Neural cell (in vitro differentiated cells): Measurements from ENCODE around the gene MRPS34. TPM values are rescaled to one million over a fixed set of nuclear protein-coding genes. Genes with fewer than 3 reads are reported as not detected.

Source experiments
- H2AFZ ChIP-seq: fragments of 200-600, 300-800 bp; sonication (generic), shearing (Covaris generic); 2 replicates; pipeline ENCODE4 v1.6.0; 2014; ENCODE audit warnings: low read depth, mild to moderate bottlenecking, antibody characterized with exemption, low read length, moderate library complexity
- H3F3A ChIP-seq: fragments of 200-600 bp; shearing (Covaris generic); 2 replicates; pipeline ENCODE4 v1.6.1; 2016; ENCODE audit warnings: mild to moderate bottlenecking, moderate library complexity, mixed read lengths, antibody characterized with exemption, low read length; ENCODE audit not compliant: insufficient read depth, poor library complexity, severe bottlenecking
- H3K27ac ChIP-seq: fragments of 200-600, 300-800 bp; sonication (generic), shearing (Covaris generic); 2 replicates; pipeline ENCODE4 v1.5.1; 2014; ENCODE audit warnings: mild to moderate bottlenecking, low read length, moderate library complexity
- H3K27me3 ChIP-seq: fragments of 300-800, 200-600 bp; sonication (generic), shearing (Covaris generic); 2 replicates; pipeline ENCODE4 v1.6.0; 2014; ENCODE audit warnings: mild to moderate bottlenecking, low read depth, low read length, moderate library complexity; ENCODE audit not compliant: insufficient read depth
- H3K36me3 ChIP-seq: fragments of 300-800, 200-600 bp; sonication (generic), shearing (Covaris generic); 2 replicates; pipeline ENCODE4 v1.5.1; 2014; ENCODE audit warnings: mild to moderate bottlenecking, antibody characterized with exemption, low read length, moderate library complexity; ENCODE audit not compliant: insufficient read depth
- H3K4me2 ChIP-seq: fragments of 300-800, 200-600 bp; sonication (generic), shearing (Covaris generic); 2 replicates; pipeline ENCODE4 v1.6.0; 2014; ENCODE audit warnings: mild to moderate bottlenecking, low read length
- H3K4me3 ChIP-seq: fragments of 300-800, 200-600 bp; sonication (generic), shearing (Covaris generic); 2 replicates; pipeline ENCODE4 v1.5.1; 2014; ENCODE audit warnings: mild to moderate bottlenecking, low read length, moderate library complexity
- H3K79me2 ChIP-seq: fragments of 200-600 bp; shearing (Covaris generic); replicated peaks from 2 replicates; pipeline ENCODE4 v1.6.0; 2014; ENCODE audit warnings: mild to moderate bottlenecking, low read length, moderate library complexity; ENCODE audit not compliant: insufficient read depth
- H3K9ac ChIP-seq: fragments of 300-800, 200-600 bp; sonication (generic), shearing (Covaris generic); 2 replicates; pipeline ENCODE4 v1.6.1; 2016; ENCODE audit warnings: mild to moderate bottlenecking, low read length, mixed read lengths
- H3K9me2 ChIP-seq: fragments of 200-600 bp; shearing (Covaris generic); 2 replicates; pipeline ENCODE4 v1.6.1; 2016; ENCODE audit warnings: mild to moderate bottlenecking, low read length, mixed read lengths; ENCODE audit not compliant: insufficient read depth
- H3K9me3 ChIP-seq: fragments of 200-600, 300-800 bp; sonication (generic), shearing (Covaris generic); 2 replicates; pipeline ENCODE4 v1.6.1; 2016; ENCODE audit warnings: mild to moderate bottlenecking, mixed run types, low read length, moderate library complexity, mixed read lengths
- H4K20me1 ChIP-seq: fragments of 200-600 bp; shearing (Covaris generic); 2 replicates; pipeline ENCODE4 v1.6.1; 2016; ENCODE audit warnings: mild to moderate bottlenecking, mixed run types; ENCODE audit not compliant: insufficient read depth
- CTCF ChIP-seq: fragments of 450-650 bp; IDR thresholded peaks from 2 replicates; pipeline ENCODE4 v1.5.1; 2014; ENCODE audit warnings: antibody characterized with exemption, mild to moderate bottlenecking, moderate library complexity; ENCODE audit not compliant: poor library complexity, severe bottlenecking
- EP300 ChIP-seq: fragments of 450-650 bp; conservative IDR thresholded peaks from 2 replicates; pipeline ENCODE4 v1.6.1; 2014; ENCODE audit warnings: antibody characterized with exemption, mild to moderate bottlenecking, moderate library complexity; ENCODE audit not compliant: poor library complexity, severe bottlenecking
- EZH2 ChIP-seq: fragments of 200-600, 300-800 bp; shearing (Covaris generic), sonication (generic); IDR thresholded peaks from 2 replicates; pipeline ENCODE4 v1.6.1; 2014; ENCODE audit warnings: antibody characterized with exemption, low read length, borderline replicate concordance, mild to moderate bottlenecking; ENCODE audit not compliant: insufficient read depth, poor library complexity, severe bottlenecking
- MXI1 ChIP-seq: fragments of 450-650 bp; conservative IDR thresholded peaks from 2 replicates; pipeline ENCODE4 v1.6.1; 2014; ENCODE audit warnings: antibody characterized with exemption, mild to moderate bottlenecking; ENCODE audit not compliant: poor library complexity, severe bottlenecking
- POLR2AphosphoS5 ChIP-seq: IDR thresholded peaks from 2 replicates; pipeline ENCODE4 v1.6.1; 2012
- RAD21 ChIP-seq: fragments of 450-650 bp; conservative IDR thresholded peaks from 2 replicates; pipeline ENCODE4 v1.6.1; 2014; ENCODE audit warnings: antibody characterized with exemption, mild to moderate bottlenecking, moderate library complexity
- REST ChIP-seq: IDR thresholded peaks from 2 replicates; pipeline ENCODE4 v1.6.1; 2012; ENCODE audit warnings: borderline replicate concordance
- SMC3 ChIP-seq: fragments of 450-650 bp; conservative IDR thresholded peaks from 2 replicates; pipeline ENCODE4 v1.6.1; 2014; ENCODE audit warnings: antibody characterized with exemption, mild to moderate bottlenecking, moderate library complexity; ENCODE audit not compliant: poor library complexity
- TAF1 ChIP-seq: IDR thresholded peaks from 2 replicates; pipeline ENCODE4 v1.6.1; 2012; ENCODE audit warnings: low read depth
- polyA plus RNA-seq: library from polyadenylated mRNA; depleted of rRNA; stranded (reverse); fragments of >200 nt; gene quantifications from 2 replicates; pipeline ENCODE4 v1.2.3, GENCODE V29; 2014

Gene MRPS34
- polyA plus RNA-seq, 1 donor from 2014 or later, result 113 TPM

- H3K36me3 ChIP-seq, result no peaks in the 10 kb centered on the region
- no peak overlapping the region for H3K4me3 ChIP-seq
- no peaks in the 10 kb centered on the region for H3K9me3 ChIP-seq
- TF ChIP-seq SMC3 (no peak), RAD21 (no peak), REST (no peak), MXI1 (no peak), CTCF (no peak), EZH2 (no peak), POLR2AphosphoS5 (no peak), TAF1 (no peak), EP300 (no peak)
- no peaks in the 10 kb centered on the region for H3K27me3 ChIP-seq
- H3K79me2 ChIP-seq, result no peaks in the 10 kb centered on the region
- H3K4me2 ChIP-seq, result no peak overlapping the region
- no peaks in the 10 kb centered on the region for H3F3A ChIP-seq
- H2AFZ ChIP-seq, result no peak overlapping the region
- no peak overlapping the region for H3K9ac ChIP-seq
- H3K27ac ChIP-seq, result no peak overlapping the region
- H4K20me1 ChIP-seq, result no peaks in the 10 kb centered on the region
- H3K9me2 ChIP-seq, result no peaks in the 10 kb centered on the region
Measured at GRCh38 chr16:1758923-1759322, 14.0 kb downstream of the MRPS34 start.

GRCh38 chr16:1757714-1758461 lies 15.0 kb downstream of the MRPS34 start:
- no peak overlapping the region for H3K27ac ChIP-seq
- no peaks in the 10 kb centered on the region for H3K36me3 ChIP-seq
- no peak for TF ChIP-seq SMC3
- TF ChIP-seq EP300, result no peak
- no peak for TF ChIP-seq RAD21
- TF ChIP-seq CTCF, result no peak
- no peak for TF ChIP-seq MXI1
- no peak for TF ChIP-seq REST
- TF ChIP-seq POLR2AphosphoS5, result no peak
- no peak for TF ChIP-seq TAF1
- no peak for TF ChIP-seq EZH2
- no peaks in the 10 kb centered on the region for H3K79me2 ChIP-seq
- no peaks in the 10 kb centered on the region for H4K20me1 ChIP-seq
- no peak overlapping the region for H3K9ac ChIP-seq
- no peak overlapping the region for H3K4me3 ChIP-seq
- no peak overlapping the region for H2AFZ ChIP-seq
- H3K9me2 ChIP-seq, result no peaks in the 10 kb centered on the region
- no peaks in the 10 kb centered on the region for H3K9me3 ChIP-seq
- no peak overlapping the region for H3K4me2 ChIP-seq
- H3K27me3 ChIP-seq, result no peaks in the 10 kb centered on the region
- no peaks in the 10 kb centered on the region for H3F3A ChIP-seq
